Measurements from ENCODE around the gene ZNF775.

Gene ZNF775

GRCh38 chr7:150375662-150376521 lies 3.2 kb upstream of the ZNF775 start:
- Histone ChIP-seq H3K27ac (ENCODE audit: insufficient read depth, low read depth, low read length, poor library complexity, severe bottlenecking) (no peak overlapping the region), H3K36me3 (ENCODE audit: control insufficient read depth, insufficient read depth, low read length) (peaks cover 28% of the 10 kb centered on the region), H3K9me3 (ENCODE audit: control insufficient read depth, low read length) (no peaks in the 10 kb centered on the region), H3K4me1 (ENCODE audit: control insufficient read depth, insufficient read depth, low read length) (peaks cover 24% of the 10 kb centered on the region), H3K27me3 (ENCODE audit: control insufficient read depth, insufficient read depth, low read length, poor library complexity, severe bottlenecking) (no peaks in the 10 kb centered on the region), H3K4me3 (ENCODE audit: insufficient read depth, low read depth, low read length) (no peak overlapping the region)
- whole genome bisulfite sequencing, 2 experiments, result 90 to 93% methylated on average over 10 of the region's 10 CpGs

GRCh38 chr7:150376560-150376959 lies 2.6 kb upstream of the ZNF775 start:
- Histone ChIP-seq H3K27me3 (ENCODE audit: control insufficient read depth, insufficient read depth, low read length, poor library complexity, severe bottlenecking) (no peaks in the 10 kb centered on the region), H3K4me1 (ENCODE audit: control insufficient read depth, insufficient read depth, low read length) (peaks cover 28% of the 10 kb centered on the region), H3K4me3 (ENCODE audit: insufficient read depth, low read depth, low read length) (no peak overlapping the region), H3K27ac (ENCODE audit: insufficient read depth, low read depth, low read length, poor library complexity, severe bottlenecking) (no peak overlapping the region), H3K36me3 (ENCODE audit: control insufficient read depth, insufficient read depth, low read length) (peaks cover 22% of the 10 kb centered on the region), H3K9me3 (ENCODE audit: control insufficient read depth, low read length) (no peaks in the 10 kb centered on the region)
- WGBS, 2 experiments, result 83 to 91% methylated on average over 6 of the region's 6 CpGs

GRCh38 chr7:150377196-150377595 lies 1.9 kb upstream of the ZNF775 start:
- no peaks in the 10 kb centered on the region for H3K9me3 ChIP-seq (ENCODE audit: control insufficient read depth, low read length)
- WGBS, 2 experiments, result 78 to 80% methylated on average over 2 to 3 of the region's 3 CpGs
- H3K4me3 ChIP-seq (ENCODE audit: insufficient read depth, low read depth, low read length), result no peak overlapping the region
- peaks cover 18% of the 10 kb centered on the region for H3K36me3 ChIP-seq (ENCODE audit: control insufficient read depth, insufficient read depth, low read length)
- no peaks in the 10 kb centered on the region for H3K27me3 ChIP-seq (ENCODE audit: control insufficient read depth, insufficient read depth, low read length, poor library complexity, severe bottlenecking)
- H3K4me1 ChIP-seq (ENCODE audit: control insufficient read depth, insufficient read depth, low read length), result peaks cover 34% of the 10 kb centered on the region
- H3K27ac ChIP-seq (ENCODE audit: insufficient read depth, low read depth, low read length, poor library complexity, severe bottlenecking), result no peak overlapping the region

GRCh38 chr7:150377635-150378034 lies 1.5 kb upstream of the ZNF775 start:
- no peaks in the 10 kb centered on the region for H3K27me3 ChIP-seq (ENCODE audit: control insufficient read depth, insufficient read depth, low read length, poor library complexity, severe bottlenecking)
- peak overlapping the region; percentile 91 for H3K27ac ChIP-seq (ENCODE audit: insufficient read depth, low read depth, low read length, poor library complexity, severe bottlenecking)
- H3K36me3 ChIP-seq (ENCODE audit: control insufficient read depth, insufficient read depth, low read length), result peaks cover 16% of the 10 kb centered on the region
- H3K9me3 ChIP-seq (ENCODE audit: control insufficient read depth, low read length), result no peaks in the 10 kb centered on the region
- H3K4me3 ChIP-seq (ENCODE audit: insufficient read depth, low read depth, low read length), result no peak overlapping the region
- 83 to 89% methylated on average over 3 of the region's 4 CpGs for whole genome bisulfite sequencing, 2 experiments
- peaks cover 38% of the 10 kb centered on the region for H3K4me1 ChIP-seq (ENCODE audit: control insufficient read depth, insufficient read depth, low read length)

GRCh38 chr7:150378115-150378852 lies 846 bp upstream of the ZNF775 start:
- no peaks in the 10 kb centered on the region for H3K9me3 ChIP-seq (ENCODE audit: control insufficient read depth, low read length)
- peaks cover 10% of the 10 kb centered on the region for H3K36me3 ChIP-seq (ENCODE audit: control insufficient read depth, insufficient read depth, low read length)
- H3K4me1 ChIP-seq (ENCODE audit: control insufficient read depth, insufficient read depth, low read length), result peaks cover 42% of the 10 kb centered on the region
- H3K4me3 ChIP-seq (ENCODE audit: insufficient read depth, low read depth, low read length), result peak overlapping the region; percentile 70
- peak overlapping the region; percentile 91 for H3K27ac ChIP-seq (ENCODE audit: insufficient read depth, low read depth, low read length, poor library complexity, severe bottlenecking)
- H3K27me3 ChIP-seq (ENCODE audit: control insufficient read depth, insufficient read depth, low read length, poor library complexity, severe bottlenecking), result no peaks in the 10 kb centered on the region
- 4 to 5% methylated on average over 32 of the region's 32 CpGs for WGBS, 2 experiments

GRCh38 chr7:150379441-150380379 lies 580 bp downstream of the ZNF775 start:
- Histone ChIP-seq H3K27me3 (ENCODE audit: control insufficient read depth, insufficient read depth, low read length, poor library complexity, severe bottlenecking) (no peaks in the 10 kb centered on the region), H3K4me1 (ENCODE audit: control insufficient read depth, insufficient read depth, low read length) (peaks cover 49% of the 10 kb centered on the region), H3K9me3 (ENCODE audit: control insufficient read depth, low read length) (no peaks in the 10 kb centered on the region), H3K36me3 (ENCODE audit: control insufficient read depth, insufficient read depth, low read length) (no peaks in the 10 kb centered on the region), H3K27ac (ENCODE audit: insufficient read depth, low read depth, low read length, poor library complexity, severe bottlenecking) (peak overlapping the region; percentile 91), H3K4me3 (ENCODE audit: insufficient read depth, low read depth, low read length) (peak overlapping the region; percentile 70)
- WGBS, 2 experiments, result 1% methylated on average over 52 of the region's 52 CpGs

- 72 to 76% methylated on average over 11 of the region's 11 CpGs for WGBS, 2 experiments
- Histone ChIP-seq H3K27me3 (ENCODE audit: control insufficient read depth, insufficient read depth, low read length, poor library complexity, severe bottlenecking) (no peaks in the 10 kb centered on the region), H3K4me1 (ENCODE audit: control insufficient read depth, insufficient read depth, low read length) (peaks cover 56% of the 10 kb centered on the region), H3K36me3 (ENCODE audit: control insufficient read depth, insufficient read depth, low read length) (no peaks in the 10 kb centered on the region), H3K9me3 (ENCODE audit: control insufficient read depth, low read length) (no peaks in the 10 kb centered on the region), H3K27ac (ENCODE audit: insufficient read depth, low read depth, low read length, poor library complexity, severe bottlenecking) (no peak overlapping the region), H3K4me3 (ENCODE audit: insufficient read depth, low read depth, low read length) (peak overlapping the region; percentile 70)
These were observed 1.3 kb downstream of the ZNF775 start for GRCh38 chr7:150380463-150380862.

GRCh38 chr7:150381096-150381495 lies 2.0 kb downstream of the ZNF775 start:
- no peaks in the 10 kb centered on the region for H3K27me3 ChIP-seq (ENCODE audit: control insufficient read depth, insufficient read depth, low read length, poor library complexity, severe bottlenecking)
- no peaks in the 10 kb centered on the region for H3K36me3 ChIP-seq (ENCODE audit: control insufficient read depth, insufficient read depth, low read length)
- no peak overlapping the region for H3K4me3 ChIP-seq (ENCODE audit: insufficient read depth, low read depth, low read length)
- no peaks in the 10 kb centered on the region for H3K9me3 ChIP-seq (ENCODE audit: control insufficient read depth, low read length)
- no peak overlapping the region for H3K27ac ChIP-seq (ENCODE audit: insufficient read depth, low read depth, low read length, poor library complexity, severe bottlenecking)
- WGBS, 2 experiments, result 72 to 77% methylated on average over 9 of the region's 9 CpGs
- H3K4me1 ChIP-seq (ENCODE audit: control insufficient read depth, insufficient read depth, low read length), result peaks cover 62% of the 10 kb centered on the region

- Histone ChIP-seq H3K27ac (ENCODE audit: insufficient read depth, low read depth, low read length, poor library complexity, severe bottlenecking) (no peak overlapping the region), H3K36me3 (ENCODE audit: control insufficient read depth, insufficient read depth, low read length) (no peaks in the 10 kb centered on the region), H3K9me3 (ENCODE audit: control insufficient read depth, low read length) (no peaks in the 10 kb centered on the region), H3K27me3 (ENCODE audit: control insufficient read depth, insufficient read depth, low read length, poor library complexity, severe bottlenecking) (no peaks in the 10 kb centered on the region), H3K4me3 (ENCODE audit: insufficient read depth, low read depth, low read length) (no peak overlapping the region), H3K4me1 (ENCODE audit: control insufficient read depth, insufficient read depth, low read length) (peaks cover 64% of the 10 kb centered on the region)
- 96 to 97% methylated on average over 1 of the region's 1 CpG for WGBS, 2 experiments
These were observed 2.6 kb downstream of the ZNF775 start for GRCh38 chr7:150381785-150382122.

Data from ectodermal cell (in vitro differentiated cells).